ENCODE measurements around the gene PTPN18.

- TF ChIP-seq RFX5 (IDR thresholded peaks at IDR 0.05; ENCODE audit: low read depth, low read length) (no peak), CTCF (conservative IDR thresholded peaks at IDR 0.05; ENCODE audit: low read depth, low read length) (no peak), POLR2A (IDR thresholded peaks at IDR 0.05; ENCODE audit: low read depth, low read length) (no peak), MAZ (IDR thresholded peaks at IDR 0.05; ENCODE audit: borderline replicate concordance, low read depth, low read length) (no peak), CEBPB (IDR thresholded peaks at IDR 0.05; ENCODE audit: low read depth, low read length) (no peak)
- TF ChIP-seq, protein P1, sequence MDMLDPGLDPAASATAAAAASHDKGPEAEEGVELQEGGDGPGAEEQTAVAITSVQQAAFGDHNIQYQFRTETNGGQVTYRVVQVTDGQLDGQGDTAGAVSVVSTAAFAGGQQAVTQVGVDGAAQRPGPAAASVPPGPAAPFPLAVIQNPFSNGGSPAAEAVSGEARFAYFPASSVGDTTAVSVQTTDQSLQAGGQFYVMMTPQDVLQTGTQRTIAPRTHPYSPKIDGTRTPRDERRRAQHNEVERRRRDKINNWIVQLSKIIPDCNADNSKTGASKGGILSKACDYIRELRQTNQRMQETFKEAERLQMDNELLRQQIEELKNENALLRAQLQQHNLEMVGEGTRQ (IDR thresholded peaks at IDR 0.05; ENCODE audit: low read depth, low read length), result no peak
These were observed 23.0 kb downstream of the PTPN18 start for GRCh38 chr2:130378898-130379214.

Measured in IMR-90 (cell line).